GM23338 (cell line): ENCODE results near the gene NACA2. TPM values are rescaled to one million over a fixed set of nuclear protein-coding genes. Genes with fewer than 3 reads are reported as not detected.

ENCODE experiments used
- ATAC-seq: fragments of 200-7000 bp; cut with Tn5 transposase; 3 replicates; pipeline ENCODE4 v1.9.1; 2020
- DNase-seq: peaks from one replicate; pipeline ENCODE4 v3.0.0-alpha.2; 2015; ENCODE audit warnings: low spot score
- H2AFZ ChIP-seq: fragments of 200-600 bp; sonication (generic); 2 replicates; pipeline ENCODE4 v1.8.0; 2016; ENCODE audit warnings: antibody characterized with exemption, mild to moderate bottlenecking, moderate library complexity
- H3F3A ChIP-seq: fragments of 200-600 bp; sonication (generic); replicated peaks from 2 replicates; pipeline ENCODE4 v1.8.0; 2017; ENCODE audit warnings: antibody characterized with exemption, mixed run types, low read depth
- H3K27ac ChIP-seq: fragments of 200-600 bp; sonication (generic); 2 replicates; pipeline ENCODE4 v1.6.1; 2016; ENCODE audit warnings: low read depth
- H3K27me3 ChIP-seq: fragments of 200-600 bp; sonication (generic); 2 replicates; pipeline ENCODE4 v1.8.0; 2016; ENCODE audit warnings: mild to moderate bottlenecking, mixed run types, moderate library complexity; ENCODE audit not compliant: insufficient read depth
- H3K36me3 ChIP-seq: fragments of 200-600 bp; sonication (generic); 2 replicates; pipeline ENCODE4 v1.8.0; 2016; ENCODE audit warnings: mild to moderate bottlenecking; ENCODE audit not compliant: insufficient read depth
- H3K4me1 ChIP-seq: fragments of 200-600 bp; sonication (generic); 2 replicates; pipeline ENCODE4 v1.8.0; 2016; ENCODE audit warnings: mild to moderate bottlenecking, moderate library complexity; ENCODE audit not compliant: insufficient read depth
- H3K4me2 ChIP-seq: fragments of 200-600 bp; sonication (generic); 2 replicates; pipeline ENCODE4 v1.7.1; 2017; ENCODE audit warnings: mixed run types
- H3K4me3 ChIP-seq: fragments of 200-600 bp; sonication (generic); 2 replicates; pipeline ENCODE4 v1.6.1; 2016; ENCODE audit warnings: mixed run types
- H3K79me2 ChIP-seq: fragments of 200-600 bp; sonication (generic); replicated peaks from 2 replicates; pipeline ENCODE4 v1.8.0; 2017; ENCODE audit warnings: mild to moderate bottlenecking; ENCODE audit not compliant: insufficient read depth
- H3K9me2 ChIP-seq: fragments of 200-600 bp; sonication (generic); 2 replicates; pipeline ENCODE4 v1.8.0; 2017; ENCODE audit not compliant: insufficient read depth
- H4K20me1 ChIP-seq: fragments of 200-600 bp; sonication (generic); replicated peaks from 2 replicates; pipeline ENCODE4 v1.8.0; 2017; ENCODE audit warnings: mild to moderate bottlenecking; ENCODE audit not compliant: insufficient read depth
- H3K27ac Mint-ChIP-seq: 2 replicates; pipeline ENCODE4 v1.8.0; 2020; ENCODE audit warnings: inconsistent platforms, mild to moderate bottlenecking, moderate library complexity, mixed read lengths
- H3K27me3 Mint-ChIP-seq: 3 replicates; pipeline ENCODE4 v1.8.0; 2022; ENCODE audit warnings: low read depth, mild to moderate bottlenecking, moderate library complexity, mixed read lengths, inconsistent platforms; ENCODE audit not compliant: insufficient read depth, poor library complexity
- H3K36me3 Mint-ChIP-seq: 3 replicates; pipeline ENCODE4 v1.8.0; 2021; ENCODE audit warnings: low read depth, mild to moderate bottlenecking, inconsistent platforms, moderate library complexity, mixed read lengths
- H3K4me1 Mint-ChIP-seq: 3 replicates; pipeline ENCODE4 v1.8.0; 2020; ENCODE audit warnings: mild to moderate bottlenecking, inconsistent platforms, mixed read lengths
- H3K4me3 Mint-ChIP-seq: 3 replicates; pipeline ENCODE4 v1.8.0; 2021; ENCODE audit warnings: moderate library complexity, mild to moderate bottlenecking, inconsistent platforms, mixed read lengths
- H3K9me3 Mint-ChIP-seq: 3 replicates; pipeline ENCODE4 v1.8.0; 2020; ENCODE audit warnings: moderate library complexity, mild to moderate bottlenecking, inconsistent platforms, mixed read lengths
- CREB1 ChIP-seq: fragments of 250-450 bp; sonication (Bioruptor Pico); IDR thresholded peaks from 2 replicates; pipeline ENCODE4 v1.5.0; 2020; ENCODE audit warnings: low read depth, mild to moderate bottlenecking, moderate library complexity
- CTCF ChIP-seq, 2 experiments: fragments of 200-600 bp in 1 of 2; sonication (generic) in 1 of 2; conservative IDR thresholded peaks; 2 replicates each; pipeline versions ENCODE4 v1.5.1 to v1.6.1; 2016 to 2017; ENCODE audit warnings: antibody characterized with exemption in 2 of 2, low read depth in 2 of 2, mild to moderate bottlenecking in 2 of 2, moderate library complexity in 1 of 2
- ETS1 ChIP-seq: IDR thresholded peaks from 2 replicates; pipeline ENCODE4 v1.6.1; 2016; ENCODE audit warnings: antibody characterized with exemption
- EZH2 ChIP-seq: fragments of 200-600 bp; sonication (generic); IDR thresholded peaks from one replicate; pipeline ENCODE4 v1.8.0; 2017; ENCODE audit warnings: antibody characterized with exemption, mild to moderate bottlenecking, low read depth; ENCODE audit not compliant: unreplicated experiment
- JUNB ChIP-seq: IDR thresholded peaks from one replicate; pipeline ENCODE4 v1.6.1; 2016; ENCODE audit warnings: antibody characterized with exemption; ENCODE audit not compliant: unreplicated experiment
- REST ChIP-seq: IDR thresholded peaks from one replicate; pipeline ENCODE4 v1.6.1; 2018; ENCODE audit warnings: antibody characterized with exemption; ENCODE audit not compliant: unreplicated experiment
- STAT1 ChIP-seq: IDR thresholded peaks from one replicate; pipeline ENCODE4 v1.6.1; 2016; ENCODE audit warnings: antibody characterized with exemption; ENCODE audit not compliant: unreplicated experiment
- ZNF331 ChIP-seq: fragments of 250-450 bp; sonication (Bioruptor Pico); IDR thresholded peaks from 2 replicates; pipeline ENCODE4 v1.5.0; 2020; ENCODE audit warnings: low read depth, mild to moderate bottlenecking, moderate library complexity
- ZNF462 ChIP-seq: fragments of 250-450 bp; sonication (Bioruptor Pico); IDR thresholded peaks from 2 replicates; pipeline ENCODE4 v1.5.0; 2020; ENCODE audit warnings: mild to moderate bottlenecking, moderate library complexity
- polyA plus RNA-seq: library from polyadenylated mRNA; unstranded; fragments of >200 nt; fragmentation: Nextera tagmentation; extraction: Ambion mirVana; gene quantifications from 2 replicates; pipeline ENCODE4 v1.2.1, GENCODE V29; 2016
- total RNA-seq: library from RNA; depleted of rRNA; stranded (reverse); fragments of >200 nt; shearing (Covaris generic); gene quantifications from 2 replicates; pipeline ENCODE4 v1.2.3, GENCODE V29; 2014

NACA2 gene
- total and polyA plus RNA-seq, 2 experiments from 2014 or later = 0.65 TPM; not detected in 1

GRCh38 chr17:61562287-61562686 is 28.7 kb downstream of the NACA2 start:
- Mint-ChIP-seq H3K36me3 (no peaks in the 10 kb centered on the region), H3K4me3 (no peak overlapping the region), H3K9me3 (peaks cover 3% of the 10 kb centered on the region; the same call in 1 of the 3 replicates), H3K4me1 (peaks cover 7% of the 10 kb centered on the region; the same call in 2 of the 3 replicates), H3K27ac (no peak overlapping the region), H3K27me3 (peaks cover 4% of the 10 kb centered on the region)
- Histone ChIP-seq H3K9me2 (no peaks in the 10 kb centered on the region), H3K27me3 (no peaks in the 10 kb centered on the region), H3K36me3 (no peaks in the 10 kb centered on the region), H3K4me1 (no peaks in the 10 kb centered on the region), H3K79me2 (no peaks in the 10 kb centered on the region), H3K4me3 (no peak overlapping the region), H4K20me1 (no peaks in the 10 kb centered on the region), H2AFZ (no peak overlapping the region), H3K4me2 (no peak overlapping the region), H3K27ac (no peak overlapping the region), H3F3A (no peaks in the 10 kb centered on the region)
- ATAC-seq = no peak
- DNase-seq = no peak
- no peak for TF ChIP-seq ZNF331 (CRISPR knock-in tag)
- no peak for TF ChIP-seq CREB1 (CRISPR knock-in tag)
- TF ChIP-seq REST = no peak
- TF ChIP-seq CTCF (conservative IDR thresholded peaks at IDR 0.05; ENCODE audit: low read depth in 2 of 2) = no peak
- no peak for TF ChIP-seq JUNB

GRCh38 chr17:61561354-61561753 is 29.7 kb downstream of the NACA2 start:
- H3K4me1 Mint-ChIP-seq = peaks cover 7% of the 10 kb centered on the region; the same call in 2 of the 3 replicates
- H3K4me2 ChIP-seq = no peak overlapping the region
- no peak for ATAC-seq
- TF ChIP-seq ETS1 (no peak), EZH2 (no peak), STAT1 (no peak), JUNB (no peak), ZNF462 (CRISPR knock-in tag) (no peak)

More at GRCh38 chr17:61561354-61561753, 29.7 kb downstream of the NACA2 start:
- H3K27ac Mint-ChIP-seq = no peak overlapping the region
- peaks cover 4% of the 10 kb centered on the region for H3K27me3 Mint-ChIP-seq
- Histone ChIP-seq H3K79me2 (no peaks in the 10 kb centered on the region), H3F3A (no peaks in the 10 kb centered on the region), H2AFZ (no peak overlapping the region), H3K36me3 (no peaks in the 10 kb centered on the region), H3K27me3 (no peaks in the 10 kb centered on the region), H3K9me2 (no peaks in the 10 kb centered on the region), H3K27ac (no peak overlapping the region), H3K4me3 (no peak overlapping the region), H3K4me1 (no peaks in the 10 kb centered on the region), H4K20me1 (no peaks in the 10 kb centered on the region)
- no peak overlapping the region for H3K4me3 Mint-ChIP-seq
- no peak for DNase-seq
- H3K36me3 Mint-ChIP-seq = no peaks in the 10 kb centered on the region
- peaks cover 3% of the 10 kb centered on the region; the same call in 1 of the 3 replicates for H3K9me3 Mint-ChIP-seq
